Body of pancreas (tissue), 4 donors: Measurements from ENCODE around the gene ALPP. TPM values are rescaled to one million over a fixed set of nuclear protein-coding genes. Genes with fewer than 3 reads are reported as not detected.
A peak's percentile ranks its signal among the peaks of the same experiment; 100 is the strongest.
"Not testable (repeated sequence)": the region's sequence is repeated elsewhere in the genome, so short reads cannot be mapped to it uniquely, and the experiment has no call there.

ENCODE experiments used
- ATAC-seq: fragments of 150-250 bp; one replicate; pipeline ENCODE4 v1.9.1; 2016
- DNase-seq, 4 donors: peaks; one replicate each; pipeline ENCODE4 v3.0.0-alpha.2; 2019
- H3K27ac ChIP-seq, 4 donors: fragments of 200-600 bp; sonication (generic); 1 replicate in 3 of 4; 2 replicates in 1 of 4; pipeline versions ENCODE4 v1.5.1 to v1.6.1; 2016 to 2019; ENCODE audit warnings: mild to moderate bottlenecking in 1 of 4, mixed read lengths in 1 of 4, moderate library complexity in 1 of 4
- H3K27me3 ChIP-seq, 2 donors: fragments of 200-600 bp; sonication (generic); one replicate each; pipeline ENCODE4 v1.6.0; 2016; ENCODE audit warnings: mild to moderate bottlenecking in 1 of 2
- H3K36me3 ChIP-seq, 2 donors: fragments of 200-600 bp; sonication (generic); replicated peaks in 1 of 2; 2 replicates each; pipeline ENCODE4 v1.5.1; 2016; ENCODE audit warnings: low read depth in 2 of 2; ENCODE audit not compliant: insufficient read depth in 1 of 2
- H3K4me1 ChIP-seq: fragments of 200-600 bp; sonication (generic); one replicate; pipeline ENCODE4 v1.6.0; 2016
- H3K4me3 ChIP-seq, 2 donors: fragments of 200-600 bp; sonication (generic); 1 replicate in 1 of 2; 2 replicates in 1 of 2; pipeline ENCODE4 v1.5.1; 2016 to 2019
- H3K9me3 ChIP-seq, 3 donors: fragments of 200-600 bp; sonication (generic); 1 replicate in 2 of 3; 2 replicates in 1 of 3; pipeline ENCODE4 v1.5.1; 2016
- CTCF ChIP-seq, 7 experiments: fragments of 450-650 bp in 4 of 7; fragments of 200-600 bp in 3 of 7; sonication (generic) in 3 of 7; IDR thresholded peaks; one replicate each; pipeline ENCODE4 v1.5.1; 2016 to 2019; ENCODE audit warnings: antibody characterized with exemption in 7 of 7
- POLR2A ChIP-seq, 3 donors: fragments of 450-650 bp; IDR thresholded peaks; one replicate each; pipeline ENCODE4 v1.6.1; 2016; ENCODE audit warnings: antibody characterized with exemption in 3 of 3, mild to moderate bottlenecking in 2 of 3
- WGBS, 2 donors: methylation state at CpG; one replicate each; pipeline ENCODE4 v1.1.5; 2017; 5-methylcytosine and 5-hydroxymethylcytosine counted together
- intact Hi-C: fragments of 100-400 bp; cut with DNase I; formaldehyde crosslinking; loops from one replicate; pipeline ENCODE4 v1.15.1; 2023
- total RNA-seq, 2 donors: library from RNA; depleted of rRNA; stranded (reverse); fragments of >200 nt; gene quantifications; one replicate each; pipeline ENCODE4 v1.1.0, GENCODE V29; 2016

The ALPP gene
- total RNA-seq, 2 donors from 2014 or later, result 0.52 TPM; not detected in 1

- H3K4me1 ChIP-seq, result peaks cover 31% of the 10 kb centered on the region
- intact Hi-C loops, result no loop called here
- H3K4me3 ChIP-seq, result no peak overlapping the region
- H3K27ac ChIP-seq, result no peak overlapping the region
- ATAC-seq (no peak), DNase-seq (no peak)
- TF ChIP-seq CTCF (IDR thresholded peaks at IDR 0.05), result no peak
- TF ChIP-seq POLR2A (IDR thresholded peaks at IDR 0.05), result no peak
- peaks cover 0 to 23% of the 10 kb centered on the region in 2 donors for H3K27me3 ChIP-seq
- H3K9me3 ChIP-seq, result no peaks in the 10 kb centered on the region
- 8% methylated on average over 79 of the region's 79 CpGs; no CpG with 5 or more reads in 1 of the 2 donors for WGBS, 2 donors
- H3K36me3 ChIP-seq, result no peaks in the 10 kb centered on the region
These were observed 40.9 kb downstream of the ALPP start for GRCh38 chr2:232419245-232420072.

- 6 to 8% methylated on average over 12 to 22 of the region's 22 CpGs for WGBS, 2 donors
- intact Hi-C loops, result no loop called here
- ATAC-seq (no peak), DNase-seq (no peak)
- Histone ChIP-seq H3K4me3 (no peak overlapping the region), H3K36me3 (no peaks in the 10 kb centered on the region), H3K27me3 (peaks cover 0 to 20% of the 10 kb centered on the region in 2 donors), H3K27ac (no peak overlapping the region), H3K9me3 (no peaks in the 10 kb centered on the region), H3K4me1 (peaks cover 31% of the 10 kb centered on the region)
- TF ChIP-seq POLR2A (IDR thresholded peaks at IDR 0.05), result no peak
These were observed 41.5 kb downstream of the ALPP start for GRCh38 chr2:232420073-232420454.

GRCh38 chr2:232420463-232421188 lies 42.1 kb downstream of the ALPP start:
- DNase-seq (peak; percentile 44 to 71 (median 54)), ATAC-seq (peak; percentile 71)
- H3K27me3 ChIP-seq, result peaks cover 0 to 20% of the 10 kb centered on the region in 2 donors
- H3K4me3 ChIP-seq, result no peak overlapping the region
- WGBS, 2 donors, result 1 to 2% methylated on average over 22 to 65 of the region's 79 CpGs
- no peaks in the 10 kb centered on the region for H3K9me3 ChIP-seq
- TF ChIP-seq POLR2A (IDR thresholded peaks at IDR 0.05) (peak in 1 of 3 donors; percentile 14), CTCF (IDR thresholded peaks at IDR 0.05) (peak in 1 of 7 experiments; percentile 28)
- H3K27ac ChIP-seq, result no peak overlapping the region
- no peaks in the 10 kb centered on the region for H3K36me3 ChIP-seq
- H3K4me1 ChIP-seq, result peaks cover 31% of the 10 kb centered on the region
- intact Hi-C loops, result no loop called here

GRCh38 chr2:232421189-232421785 lies 42.7 kb downstream of the ALPP start:
- H3K9me3 ChIP-seq, result no peaks in the 10 kb centered on the region
- H3K27me3 ChIP-seq, result peaks cover 0 to 20% of the 10 kb centered on the region in 2 donors
- peak in 1 of 4 donors; percentile 35 for DNase-seq
- TF ChIP-seq CTCF (IDR thresholded peaks at IDR 0.05), result no peak
- no peak for TF ChIP-seq POLR2A (IDR thresholded peaks at IDR 0.05)
- no peak overlapping the region for H3K27ac ChIP-seq
- no peaks in the 10 kb centered on the region for H3K36me3 ChIP-seq
- intact Hi-C loops, result no loop called here
- no peak for ATAC-seq
- H3K4me3 ChIP-seq, result no peak overlapping the region
- H3K4me1 ChIP-seq, result peaks cover 31% of the 10 kb centered on the region
- WGBS, 2 donors, result 35 to 100% methylated on average over 1 to 13 of the region's 22 CpGs

- Histone ChIP-seq H3K9me3 (no peaks in the 10 kb centered on the region), H3K27me3 (peaks cover 0 to 20% of the 10 kb centered on the region in 2 donors), H3K27ac (no peak overlapping the region), H3K4me3 (no peak overlapping the region), H3K4me1 (peaks cover 31% of the 10 kb centered on the region), H3K36me3 (no peaks in the 10 kb centered on the region)
- TF ChIP-seq POLR2A (IDR thresholded peaks at IDR 0.05), result no peak
- no peak for TF ChIP-seq CTCF (IDR thresholded peaks at IDR 0.05)
- ATAC-seq, result no peak
- no peak for DNase-seq
- 67 to 81% methylated on average over 5 to 9 of the region's 10 CpGs for WGBS, 2 donors
- intact Hi-C loops, result no loop called here
These were observed 43.5 kb downstream of the ALPP start for GRCh38 chr2:232422051-232422450.

- ATAC-seq, DNase-seq: not testable (repeated sequence)
These were observed 44.4 kb downstream of the ALPP start for GRCh38 chr2:232422996-232423395.

GRCh38 chr2:232423407-232423806 lies 44.9 kb downstream of the ALPP start:
- H3K27ac ChIP-seq, ATAC-seq, intact Hi-C loops, H3K36me3 ChIP-seq, H3K4me3 ChIP-seq, H3K9me3 ChIP-seq, DNase-seq: not testable (repeated sequence)
- Histone ChIP-seq H3K4me1 (peaks cover 29% of the 10 kb centered on the region), H3K27me3 (peaks cover 0 to 17% of the 10 kb centered on the region in 2 donors)
- 32 to 34% methylated on average over 7 of the region's 7 CpGs for WGBS, 2 donors

More at GRCh38 chr2:232422996-232423395, 44.4 kb downstream of the ALPP start:
- H3K4me1 ChIP-seq, result peaks cover 31% of the 10 kb centered on the region
- WGBS, 2 donors, result 26 to 45% methylated on average over 3 of the region's 3 CpGs
- intact Hi-C loops, H3K27ac ChIP-seq, H3K36me3 ChIP-seq, H3K9me3 ChIP-seq, H3K4me3 ChIP-seq: not testable (repeated sequence)
- peaks cover 0 to 20% of the 10 kb centered on the region in 2 donors for H3K27me3 ChIP-seq
